ENCODE results near the gene TSPAN31.

GRCh38 chr12:57765003-57765697, 20.3 kb downstream of the TSPAN31 start:
- TF ChIP-seq POLR2A (IDR thresholded peaks at IDR 0.05; ENCODE audit: low read depth, low read length) (no peak; the same call in 1 of the 2 replicates), TAF1 (IDR thresholded peaks at IDR 0.05; ENCODE audit: borderline replicate concordance, low read depth, low read length) (no peak), POLR2AphosphoS5 (IDR thresholded peaks at IDR 0.05; ENCODE audit: low read depth, low read length) (no peak)
